GM21717 (cell line): ENCODE results near the gene PRDM16.

ENCODE experiments used
- ATAC-seq: cut with Tn5 transposase; IDR thresholded peaks from one replicate; pipeline ENCODE4 v1.9.1; 2021; ENCODE audit warnings: mild to moderate bottlenecking, moderate library complexity; ENCODE audit not compliant: unreplicated experiment

The PRDM16 gene

DNA sequence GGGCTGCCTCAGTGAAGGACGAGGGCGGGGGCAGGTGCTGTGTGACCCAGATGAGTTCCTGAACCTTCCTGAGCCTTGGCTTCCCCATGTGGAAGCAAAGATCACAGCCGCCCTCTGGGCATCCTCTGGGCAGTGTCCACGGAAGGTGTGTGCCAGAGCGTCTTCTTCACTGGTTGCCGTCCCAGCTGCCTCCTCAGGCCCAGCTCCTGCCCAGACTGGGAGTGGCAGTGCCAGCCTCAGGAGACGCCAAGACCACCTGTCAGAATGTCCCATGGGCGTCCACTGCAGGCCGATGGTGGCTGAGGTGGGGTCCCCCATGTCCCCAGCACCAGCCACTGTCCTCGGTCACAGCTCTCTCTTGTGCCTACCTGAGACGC is 395.6 kb downstream of the PRDM16 start:
- ATAC-seq, result no peak

DNA sequence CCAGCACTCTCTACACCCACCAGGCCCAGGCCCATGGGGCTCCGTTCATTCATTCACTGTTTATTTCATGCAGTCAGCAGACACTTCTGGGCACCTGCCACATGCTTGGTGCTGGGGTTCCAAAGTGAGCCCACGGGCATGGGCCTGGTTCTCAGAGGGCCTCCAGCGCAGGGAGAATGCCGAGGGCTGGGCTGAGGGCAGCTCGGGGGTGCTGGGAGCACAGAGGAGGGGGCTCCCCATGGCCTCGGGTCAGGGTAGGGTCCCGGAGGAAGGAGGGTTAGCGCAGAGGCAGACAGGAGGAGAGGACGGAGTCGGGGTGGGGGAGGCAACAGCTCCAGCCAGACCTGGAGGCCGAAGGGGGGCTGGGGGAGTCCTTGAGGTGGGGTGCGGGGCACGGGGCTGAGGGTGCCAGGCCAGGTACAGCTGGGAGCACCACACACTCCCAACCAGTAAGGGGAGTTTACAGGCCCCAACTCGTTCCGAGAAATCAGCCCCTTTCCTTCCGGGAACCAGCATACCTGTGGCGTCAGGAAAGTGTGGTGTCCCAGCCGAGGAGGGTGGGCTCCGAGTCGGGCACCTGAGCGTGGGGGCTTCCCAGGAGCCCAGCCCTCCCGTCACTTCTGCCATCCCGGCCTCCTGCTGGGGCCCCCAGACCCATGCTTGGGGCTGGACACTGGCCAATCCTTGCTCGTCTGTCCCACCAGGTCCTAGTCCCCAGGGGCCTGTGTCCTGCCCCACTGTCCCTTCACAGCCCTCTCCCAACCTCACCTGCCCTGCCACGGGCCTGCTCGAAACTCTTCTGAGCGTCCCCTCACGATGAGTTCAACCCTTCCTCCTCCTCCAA is 396.3 kb downstream of the PRDM16 start:
- ATAC-seq, result no peak

DNA sequence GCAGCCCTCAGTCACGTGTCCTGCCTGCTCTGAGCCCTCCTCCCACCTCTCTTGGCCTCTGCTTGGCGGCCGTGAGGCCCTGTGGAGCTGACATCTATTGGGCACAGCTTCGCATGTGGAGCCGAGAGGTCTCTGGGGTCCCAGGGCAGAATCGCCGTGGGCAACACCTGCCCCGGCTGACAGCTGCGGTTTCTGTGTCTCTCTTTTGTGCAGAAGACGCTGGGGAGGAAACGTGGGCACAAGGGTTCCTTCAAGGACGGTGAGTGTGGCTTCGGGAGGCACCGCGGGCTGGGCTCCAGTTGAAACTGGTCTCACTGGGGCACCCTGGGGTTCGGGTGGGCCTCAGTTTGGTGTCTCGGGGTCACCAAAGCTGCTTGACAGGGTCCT is 396.9 kb downstream of the PRDM16 start:
- ATAC-seq, result no peak

DNA sequence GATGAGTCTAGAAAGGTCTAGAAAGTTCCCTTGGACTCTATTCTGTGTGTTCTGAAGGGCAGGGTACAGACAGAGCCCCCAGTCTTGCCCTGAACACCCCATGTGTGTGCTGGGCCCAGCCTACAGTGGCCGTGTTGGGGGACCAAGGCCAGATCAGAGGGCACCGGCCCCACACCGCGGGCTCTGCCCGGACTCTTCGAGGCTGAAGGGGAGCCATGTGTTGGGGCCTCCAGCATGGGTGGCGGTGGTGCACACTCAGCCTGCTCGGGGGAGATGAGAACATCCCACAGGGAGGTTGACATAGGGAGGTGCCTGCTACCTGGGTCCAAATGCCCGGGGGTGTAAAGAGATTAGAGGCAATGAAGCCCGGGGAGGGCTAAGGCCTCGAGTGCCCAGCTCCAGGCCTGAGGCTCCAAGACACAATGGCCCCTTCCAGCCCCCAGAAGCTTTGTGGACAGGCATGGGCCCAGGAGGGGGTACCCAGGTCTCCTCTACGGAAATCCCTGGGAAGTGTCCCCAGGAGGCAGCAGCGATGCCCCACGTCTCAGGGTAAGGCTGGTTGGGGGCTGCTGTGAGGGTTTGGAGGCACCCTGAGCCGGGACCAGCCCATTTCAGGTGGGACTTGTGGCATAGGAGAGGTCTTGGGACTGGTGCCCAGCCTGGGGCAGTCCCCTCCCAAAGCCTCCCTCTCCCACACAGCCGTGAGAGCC is 397.5 kb downstream of the PRDM16 start:
- ATAC-seq, result no peak

DNA sequence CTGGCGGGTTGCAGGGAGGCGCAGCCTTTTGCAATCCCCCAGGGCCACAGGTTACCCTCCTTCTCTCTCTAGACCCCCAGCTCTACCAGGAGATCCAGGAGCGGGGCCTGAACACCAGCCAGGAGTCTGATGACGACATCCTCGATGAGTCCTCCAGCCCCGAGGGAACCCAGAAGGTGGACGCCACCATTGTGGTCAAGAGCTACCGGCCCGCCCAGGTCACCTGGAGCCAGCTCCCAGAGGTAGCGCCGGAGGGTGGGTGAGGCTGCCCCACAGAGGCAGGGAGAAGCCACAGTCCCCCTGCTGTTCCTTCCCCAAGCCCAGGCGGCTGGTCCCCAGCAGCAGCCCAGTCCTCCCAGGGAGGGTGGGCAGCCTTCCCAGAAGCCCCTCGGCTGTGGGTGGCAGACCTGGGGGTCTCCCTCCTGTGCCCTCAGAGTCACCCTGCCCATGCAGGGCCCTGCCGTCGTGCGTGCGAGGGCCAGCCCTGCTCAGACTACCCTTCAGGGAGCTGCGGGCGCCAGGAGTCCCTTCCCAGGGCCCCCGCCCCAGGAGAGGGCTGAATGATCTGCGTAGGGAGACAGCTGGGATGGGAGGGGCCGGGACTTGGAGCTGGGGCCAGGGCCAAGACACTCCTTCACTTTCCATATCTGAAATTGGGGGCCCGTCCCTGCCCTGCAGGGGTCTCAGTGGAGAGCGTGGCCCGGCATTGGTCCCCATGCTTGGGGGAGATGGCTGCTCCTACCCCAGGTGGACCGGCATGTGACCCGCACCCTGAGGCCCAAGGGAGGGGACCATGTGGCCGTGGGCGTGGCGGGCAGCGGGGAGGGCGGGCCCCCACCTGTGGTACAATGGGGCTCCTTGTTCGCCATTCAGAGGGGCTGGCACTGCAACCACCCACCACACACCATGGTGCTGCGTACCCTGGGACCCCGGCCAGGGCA is 398.4 kb downstream of the PRDM16 start:
- ATAC-seq, result no peak

DNA sequence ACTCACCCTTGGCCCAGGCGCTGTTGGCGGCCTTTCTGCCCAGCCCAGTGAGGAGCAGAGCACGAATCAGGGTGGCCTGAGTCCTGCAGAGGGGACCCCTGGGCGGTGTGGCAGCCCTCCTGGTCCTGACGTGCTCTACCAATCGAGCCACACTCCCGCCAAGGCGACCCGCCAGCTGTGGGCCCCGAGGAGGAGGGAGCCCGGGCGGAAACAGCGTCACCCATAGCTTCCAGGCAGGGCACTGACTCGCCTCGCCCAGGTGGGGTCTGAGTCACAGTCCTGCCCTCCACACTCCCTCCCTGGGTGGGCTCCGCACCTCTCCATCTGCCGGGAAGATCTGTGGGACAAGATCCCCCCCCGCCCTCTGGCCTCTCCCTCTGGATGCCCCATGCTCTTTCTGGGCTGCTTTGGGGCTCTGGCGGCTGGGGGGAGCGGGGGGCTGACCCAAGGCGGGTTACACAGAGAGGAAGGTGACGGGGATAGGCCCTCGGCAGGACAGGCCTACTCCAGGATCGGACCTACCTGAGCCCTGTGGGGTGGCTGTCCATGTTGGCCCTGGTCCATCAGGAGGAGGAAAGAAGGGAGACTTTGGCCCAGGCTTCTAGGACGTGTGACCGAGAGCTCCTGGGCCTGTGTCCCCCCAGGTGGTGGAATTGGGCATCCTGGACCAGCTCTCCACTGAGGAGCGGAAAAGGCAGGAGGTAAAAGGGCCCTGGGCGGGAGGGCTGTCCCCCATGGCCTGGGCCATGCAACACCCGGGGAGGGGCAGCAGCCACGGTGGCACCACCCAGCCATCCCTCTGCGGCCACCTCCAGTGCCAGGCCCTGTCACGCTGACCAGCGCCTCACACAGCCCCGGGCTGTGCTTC is 399.5 kb downstream of the PRDM16 start:
- ATAC-seq, result no peak

DNA sequence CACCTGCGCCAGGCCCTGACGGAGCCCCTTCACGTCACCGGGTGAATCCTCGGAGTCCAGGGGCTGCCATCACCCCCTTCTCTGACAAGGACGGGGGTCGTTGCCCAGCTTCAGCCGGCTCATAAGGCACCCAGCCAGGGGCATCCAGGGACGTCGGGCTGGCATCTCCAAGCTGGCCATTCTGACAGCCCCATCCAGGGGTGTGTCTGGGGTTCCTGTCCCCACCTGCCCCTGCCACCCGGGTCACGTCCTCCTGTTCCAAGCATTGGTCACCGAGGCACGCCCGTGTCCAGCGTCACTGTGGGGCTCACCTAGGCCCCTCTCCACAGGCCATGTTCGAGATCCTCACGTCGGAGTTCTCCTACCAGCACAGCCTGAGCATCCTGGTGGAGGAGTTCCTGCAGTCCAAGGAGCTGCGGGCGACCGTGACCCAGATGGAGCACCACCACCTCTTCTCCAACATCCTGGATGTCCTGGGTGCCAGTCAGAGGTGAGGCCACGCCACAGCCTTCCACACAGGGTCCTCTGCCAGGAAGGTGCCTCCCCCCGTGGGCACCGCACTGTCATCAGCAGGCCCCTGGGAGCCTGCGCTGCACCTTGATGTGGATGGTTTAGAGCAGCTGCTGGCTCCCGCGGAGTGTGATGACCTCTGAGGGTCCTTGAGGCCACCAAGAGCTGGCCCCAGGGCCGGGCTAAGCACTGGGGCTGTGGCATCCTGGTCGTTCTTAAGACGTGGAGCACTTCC is 400.3 kb downstream of the PRDM16 start:
- no peak for ATAC-seq

DNA sequence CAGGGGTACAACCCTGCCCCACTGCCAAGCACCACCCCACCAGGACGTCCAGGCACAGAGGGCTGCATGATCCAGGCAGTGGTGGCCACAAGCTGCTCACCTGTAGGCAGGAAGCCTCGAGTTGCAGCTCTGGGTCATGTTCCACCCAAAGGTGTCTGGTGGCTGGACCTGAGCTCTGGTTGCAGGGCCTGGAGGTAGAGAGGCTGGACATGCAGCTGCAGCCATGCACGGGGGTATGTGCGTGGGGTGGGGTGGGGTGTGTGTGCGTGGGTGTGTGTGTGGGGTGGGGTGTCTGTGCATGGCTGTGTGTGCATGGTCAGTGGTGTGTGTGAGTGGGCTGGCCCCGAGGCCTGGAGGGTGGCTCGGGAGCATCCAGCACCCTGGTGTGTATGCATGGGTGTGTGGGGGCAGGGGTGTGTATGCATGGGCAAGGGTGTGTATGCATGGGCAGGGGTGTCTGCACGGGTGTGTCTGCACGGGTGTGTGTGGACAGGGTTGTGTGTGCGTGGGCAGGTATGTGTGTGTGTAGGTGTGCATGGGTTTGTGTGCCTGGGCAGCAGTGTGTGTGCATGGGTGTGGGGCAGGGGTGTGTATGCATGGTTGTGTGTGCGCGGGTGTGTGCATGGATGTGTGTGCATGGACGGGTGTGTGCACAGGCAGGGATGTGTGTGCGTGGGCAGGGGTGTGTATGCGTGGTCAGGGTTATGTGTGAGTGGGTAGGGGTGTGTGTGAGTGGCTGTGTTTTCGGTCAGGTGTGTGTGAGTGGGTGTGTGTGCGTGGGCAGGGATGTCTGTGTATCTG is 401.0 kb downstream of the PRDM16 start:
- no peak for ATAC-seq

DNA sequence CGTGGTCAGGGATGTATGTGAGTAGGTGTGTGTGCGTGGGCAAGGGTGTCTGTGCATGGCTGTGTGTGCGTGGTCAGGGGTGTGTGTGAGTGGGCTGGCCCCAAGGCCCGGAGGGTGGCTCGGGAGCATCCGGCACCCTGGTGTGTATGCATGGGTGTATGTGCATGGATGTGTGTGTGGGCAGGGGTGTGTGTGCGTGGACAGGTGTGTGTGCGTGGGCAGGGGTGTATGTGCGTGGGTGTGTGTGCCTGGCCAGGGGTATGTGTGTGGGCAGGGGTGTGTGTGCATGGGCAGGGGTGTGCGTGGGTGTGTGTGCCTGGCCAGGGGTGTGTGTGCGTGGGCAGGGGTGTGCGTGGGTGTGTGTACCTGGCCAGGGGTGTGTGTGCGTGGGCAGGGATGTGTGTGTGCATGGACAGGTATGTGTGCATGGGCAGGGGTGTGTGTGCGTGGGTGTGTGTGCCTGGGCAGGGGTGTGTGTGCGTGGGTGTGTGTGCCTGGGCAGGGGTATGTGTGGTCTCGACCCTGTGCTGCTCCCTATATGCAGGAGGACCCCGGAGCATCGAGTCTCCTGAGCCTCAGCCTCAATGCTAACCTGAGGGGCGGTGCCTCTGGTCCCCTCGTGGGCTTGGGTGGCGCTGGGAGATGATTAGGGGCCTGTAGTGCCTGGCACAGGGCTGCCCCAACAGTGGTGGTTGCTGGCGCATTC is 401.8 kb downstream of the PRDM16 start:
- ATAC-seq, result no peak

DNA sequence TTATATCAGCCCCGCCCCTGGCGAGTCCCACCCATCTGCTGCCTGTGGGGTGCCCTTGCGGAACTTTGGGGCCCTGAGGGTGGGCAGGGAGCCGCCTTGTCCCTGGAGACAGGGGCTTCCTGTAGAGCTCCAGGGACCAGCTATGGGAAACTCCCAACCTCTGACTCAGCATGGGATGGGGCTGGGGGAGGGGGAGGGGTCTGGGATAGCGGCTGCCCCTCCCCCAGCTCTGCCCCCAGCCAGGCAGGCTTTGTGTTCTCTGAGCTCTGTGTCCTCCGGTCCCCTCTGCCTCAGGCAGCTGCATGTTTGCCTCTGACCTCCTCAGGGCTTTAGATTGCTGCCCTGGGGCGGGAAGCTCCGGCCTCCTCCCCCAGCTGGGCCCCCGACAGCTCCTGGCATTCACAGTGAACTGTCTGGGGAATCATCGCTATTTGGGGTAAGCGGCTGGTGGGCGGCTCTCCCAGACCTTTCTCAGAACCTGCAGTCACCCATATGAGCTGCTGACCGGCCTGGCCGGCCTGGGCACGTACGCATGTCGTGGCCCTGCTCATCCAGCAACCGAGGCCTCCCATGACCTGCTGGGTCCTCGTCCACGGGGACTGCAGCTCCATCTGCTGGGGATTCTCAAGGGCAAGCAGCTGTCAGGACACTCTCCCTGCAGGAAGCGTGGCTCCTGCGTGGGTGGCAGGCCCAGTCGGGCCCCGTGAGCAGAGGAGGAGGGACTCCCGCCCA is 402.5 kb downstream of the PRDM16 start:
- no peak for ATAC-seq

DNA sequence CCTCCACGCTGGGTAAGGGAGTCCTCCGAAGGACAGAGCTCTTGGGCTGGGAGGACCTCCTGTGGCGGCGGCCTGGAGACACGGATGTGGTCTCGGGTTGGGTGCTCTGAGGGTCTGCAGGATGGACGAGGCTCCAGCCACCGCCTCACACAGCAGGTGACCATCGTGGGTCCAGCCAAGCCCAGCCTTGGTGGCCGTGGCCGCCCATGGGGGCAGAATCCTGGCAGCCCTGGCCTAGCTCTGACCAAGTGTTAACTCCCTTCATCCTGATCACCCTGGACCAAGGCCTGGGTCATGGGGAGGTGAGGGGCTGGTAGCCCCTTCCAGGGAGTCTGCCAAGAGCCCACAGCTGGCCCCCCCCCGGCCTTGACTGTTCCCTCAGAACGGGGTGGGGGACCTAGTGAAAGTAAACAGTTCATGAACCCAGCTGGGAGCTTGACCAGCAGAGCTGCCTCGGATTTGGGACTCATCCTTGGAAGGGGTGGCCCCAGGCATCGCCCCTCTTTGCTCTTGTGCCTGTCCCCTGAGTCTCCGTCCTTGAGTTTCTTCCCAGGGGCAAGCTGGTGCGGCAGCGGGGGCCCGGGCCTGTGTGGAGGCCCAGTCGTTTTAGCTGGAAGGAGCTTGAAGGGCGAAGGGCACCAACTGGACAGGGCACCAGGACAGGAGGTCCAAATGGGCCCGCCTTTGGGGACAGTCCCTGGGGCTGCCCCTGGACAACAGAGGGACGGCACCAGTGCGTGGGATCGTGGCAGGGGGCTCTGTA is 403.3 kb downstream of the PRDM16 start:
- no peak for ATAC-seq

DNA sequence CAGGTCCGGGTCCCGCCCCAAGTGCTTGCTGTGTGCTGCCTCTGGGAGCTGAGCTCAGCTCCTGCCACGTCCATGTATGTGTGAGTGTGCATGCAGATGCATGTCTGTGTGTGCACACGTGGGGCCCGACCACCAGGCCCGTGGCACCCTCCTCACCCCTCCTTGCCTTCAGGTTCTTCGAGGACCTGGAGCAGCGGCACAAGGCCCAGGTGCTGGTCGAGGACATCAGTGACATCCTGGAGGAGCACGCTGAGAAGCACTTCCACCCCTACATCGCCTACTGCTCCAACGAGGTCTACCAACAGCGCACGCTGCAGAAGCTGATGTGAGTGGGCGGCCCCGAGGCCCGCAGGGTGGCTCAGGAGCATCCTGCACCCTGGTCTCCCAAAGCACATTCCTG is 403.9 kb downstream of the PRDM16 start:
- ATAC-seq, result no peak

DNA sequence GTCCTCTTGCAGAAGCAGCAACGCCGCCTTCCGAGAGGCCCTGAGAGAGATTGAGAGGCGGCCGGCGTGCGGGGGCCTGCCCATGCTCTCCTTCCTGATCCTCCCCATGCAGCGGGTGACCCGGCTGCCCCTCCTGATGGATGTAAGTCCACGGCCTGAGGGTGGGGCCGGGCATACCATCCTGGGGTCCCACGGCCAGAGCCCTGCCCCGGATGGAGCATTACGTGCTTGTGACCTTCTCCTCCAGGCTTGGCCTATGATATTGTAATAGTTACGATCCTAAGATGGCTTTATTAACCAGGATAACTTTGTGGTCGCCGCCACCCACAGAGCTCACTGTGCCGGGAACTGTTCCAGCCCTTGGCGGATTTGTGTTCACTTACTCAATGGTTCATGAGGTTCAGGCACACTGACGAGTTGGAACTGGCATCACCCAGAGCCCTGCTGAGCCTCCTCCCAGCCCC is 404.4 kb downstream of the PRDM16 start:
- no peak for ATAC-seq

DNA sequence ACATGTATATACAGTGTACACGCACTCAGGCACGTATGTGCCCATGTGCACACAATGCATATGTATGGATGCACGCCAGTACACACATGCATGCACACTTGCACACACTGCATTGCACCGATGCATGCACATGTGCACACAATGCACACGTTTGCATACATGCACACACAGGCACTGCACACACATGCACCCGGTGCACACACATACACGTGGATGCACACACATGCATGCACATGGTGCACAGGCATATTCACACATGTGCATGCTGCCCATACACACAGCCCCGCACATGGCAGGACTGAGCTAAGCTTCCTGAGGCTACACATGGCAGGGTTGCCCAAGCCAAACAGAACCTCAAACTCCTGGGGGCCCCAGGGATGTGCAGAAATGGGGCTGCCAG is 405.0 kb downstream of the PRDM16 start:
- ATAC-seq, result no peak

DNA sequence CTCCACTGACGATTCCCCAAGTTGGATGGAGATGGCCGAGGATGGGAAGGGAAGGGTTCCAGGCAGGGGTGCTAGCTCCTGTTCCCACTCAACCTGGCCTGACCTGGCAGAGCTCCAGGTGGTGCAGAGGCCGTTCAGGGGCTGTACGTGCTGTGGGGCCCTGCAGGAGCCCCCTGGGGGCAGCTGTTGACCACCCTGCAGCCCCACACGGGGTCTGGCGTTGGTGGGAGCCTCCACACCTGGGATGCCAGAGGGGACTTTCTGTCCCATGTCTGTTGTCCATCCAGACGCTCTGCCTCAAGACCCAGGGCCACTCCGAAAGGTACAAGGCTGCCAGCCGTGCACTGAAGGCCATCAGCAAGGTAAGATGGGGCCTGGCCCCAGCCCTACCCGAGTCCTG is 405.4 kb downstream of the PRDM16 start:
- ATAC-seq, result no peak

DNA sequence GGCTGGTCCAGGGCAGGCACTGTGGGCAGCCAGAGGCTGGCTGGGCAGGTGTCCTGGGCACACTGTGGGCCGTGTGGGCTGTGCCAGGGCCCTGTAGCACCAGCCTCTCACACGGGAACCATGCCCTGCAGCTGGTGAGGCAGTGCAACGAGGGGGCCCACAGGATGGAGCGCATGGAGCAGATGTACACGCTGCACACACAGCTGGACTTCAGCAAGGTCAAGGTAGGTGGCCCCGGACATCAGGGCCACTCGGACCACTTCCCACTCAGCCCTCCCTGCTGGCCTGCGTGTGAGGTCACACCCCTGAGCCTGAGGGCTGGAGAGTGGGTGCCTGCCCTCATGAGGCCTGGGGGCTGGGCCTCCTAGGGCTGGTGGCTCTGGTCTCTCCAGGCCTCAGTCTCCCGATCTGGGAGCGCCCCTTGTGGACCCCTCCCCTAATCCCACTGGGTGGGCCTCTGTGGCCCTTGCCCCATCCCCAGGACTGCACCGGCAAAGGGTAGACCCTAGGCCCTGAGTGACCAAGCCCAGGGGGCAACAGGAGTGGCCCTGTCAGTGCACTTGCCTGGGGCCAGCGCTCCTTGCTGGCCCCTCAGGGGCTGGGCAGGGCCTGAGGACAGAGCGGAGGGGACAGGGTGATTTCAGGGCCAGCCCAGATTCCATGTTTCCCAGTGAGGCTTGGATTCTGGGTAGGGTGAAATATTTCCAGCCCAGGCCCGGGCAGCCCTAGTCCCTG is 407.0 kb downstream of the PRDM16 start:
- ATAC-seq, result no peak
